ENCODE measurements around the gene ANKRD13A. TPM values are rescaled to one million over a fixed set of nuclear protein-coding genes. Genes with fewer than 3 reads are reported as not detected.

ANKRD13A gene
- total and polyA plus RNA-seq, 11 donors = 8.4 to 80.6 (median 24.4) TPM

- TF ChIP-seq CTCF (IDR thresholded peaks at IDR 0.05) = no peak
- TF ChIP-seq POLR2A (IDR thresholded peaks at IDR 0.05) = no peak
- Histone ChIP-seq H3K4me1 (peaks cover 0 to 14% (median 0%) of the 10 kb centered on the region in 12 donors), H3K36me3 (no peaks in the 10 kb centered on the region), H3K27me3 (no peaks in the 10 kb centered on the region), H3K4me3 (no peak overlapping the region), H3K27ac (no peak overlapping the region), H3K9me3 (no peaks in the 10 kb centered on the region)
- ATAC-seq (no peak), DNase-seq (no peak)
- intact Hi-C loops (cut with DNase I) = no loop called here
- 91 to 92% (median 91%) methylated on average over 9 of the region's 9 CpGs for WGBS, 4 donors
Observed at GRCh38 chr12:110058875-110059615, 59.8 kb downstream of the ANKRD13A start.

GRCh38 chr12:110059651-110060000 lies 60.4 kb downstream of the ANKRD13A start:
- no peak for TF ChIP-seq POLR2A (IDR thresholded peaks at IDR 0.05)
- no peak for TF ChIP-seq CTCF (IDR thresholded peaks at IDR 0.05)
- WGBS, 4 donors = 75 to 94% (median 84%) methylated on average over 2 of the region's 2 CpGs
- DNase-seq = no peak
- Histone ChIP-seq H3K4me3 (no peak overlapping the region), H3K9me3 (no peaks in the 10 kb centered on the region), H3K27me3 (no peaks in the 10 kb centered on the region), H3K36me3 (no peaks in the 10 kb centered on the region), H3K27ac (peak overlapping the region in 1 of 12 donors; percentile 2), H3K4me1 (peaks cover 0 to 14% (median 0%) of the 10 kb centered on the region in 12 donors)
- no peak for ATAC-seq
- intact Hi-C loops (cut with DNase I) = no loop called here

- no peaks in the 10 kb centered on the region for H3K27me3 ChIP-seq
- no peak overlapping the region for H3K4me3 ChIP-seq
- ATAC-seq (no peak), DNase-seq (no peak)
- intact Hi-C loops (cut with DNase I) = no loop called here
- TF ChIP-seq CTCF (IDR thresholded peaks at IDR 0.05) (no peak), POLR2A (IDR thresholded peaks at IDR 0.05) (no peak)
- H3K4me1 ChIP-seq = peaks cover 0 to 6% (median 0%) of the 10 kb centered on the region in 12 donors
- no peaks in the 10 kb centered on the region for H3K36me3 ChIP-seq
- 93 to 97% (median 95%) methylated on average over 2 of the region's 2 CpGs for WGBS, 4 donors
- H3K9me3 ChIP-seq = no peaks in the 10 kb centered on the region
- H3K27ac ChIP-seq = no peak overlapping the region
Observed at GRCh38 chr12:110062241-110062640, 63.0 kb downstream of the ANKRD13A start.

DNA sequence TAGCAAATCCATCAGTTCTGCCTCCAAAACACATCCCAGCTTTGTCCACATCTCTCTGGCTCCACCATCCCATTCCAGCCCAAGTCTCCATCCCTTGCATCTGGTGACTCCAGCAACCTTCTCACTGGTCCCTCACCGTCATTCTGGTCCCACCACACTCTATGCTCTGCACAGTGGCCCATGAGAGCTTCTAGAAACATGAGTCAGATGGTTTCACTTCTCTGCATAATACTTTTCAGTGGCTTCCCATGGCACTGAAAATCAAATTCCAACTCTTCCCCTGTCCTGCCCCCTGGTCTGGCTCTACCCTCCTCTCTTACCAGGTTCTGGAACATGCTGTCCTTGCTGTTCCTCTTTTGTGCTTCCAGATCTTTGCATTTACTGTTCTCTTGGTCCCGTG lies 66.3 kb downstream of the ANKRD13A start:
- ATAC-seq = peak in 1 of 4 donors; percentile 10
- H3K27ac ChIP-seq = no peak overlapping the region
- H3K4me1 ChIP-seq = peaks cover 0 to 3% (median 0%) of the 10 kb centered on the region in 12 donors
- WGBS, 4 donors = 83 to 89% (median 87%) methylated on average over 2 of the region's 2 CpGs
- intact Hi-C loops (cut with DNase I) = no loop called here
- H3K36me3 ChIP-seq = no peaks in the 10 kb centered on the region
- no peak overlapping the region for H3K4me3 ChIP-seq
- DNase-seq = no peak
- H3K27me3 ChIP-seq = no peaks in the 10 kb centered on the region
- no peaks in the 10 kb centered on the region for H3K9me3 ChIP-seq
- TF ChIP-seq POLR2A (IDR thresholded peaks at IDR 0.05) (no peak), CTCF (IDR thresholded peaks at IDR 0.05) (no peak)
